Measurements from ENCODE around the gene BUD13. TPM values are rescaled to one million over a fixed set of nuclear protein-coding genes. Genes with fewer than 3 reads are reported as not detected.

BUD13 gene
- total and polyA plus RNA-seq, 10 of the 15 experiments (the other 5 are each of a cell fraction or from before 2014, with no cell fraction given) = 10.9 to 36.5 (median 24.7) TPM

GRCh38 chr11:116733969-116734508 lies 38.7 kb downstream of the BUD13 start:
- 49% methylated on average over 11 of the region's 11 CpGs for WGBS (ENCODE audit: insufficient coverage, insufficient replicate concordance, low lambda C conversion rate, missing lambda C conversion rate)
- intact Hi-C loops (cut with micrococcal nuclease; ENCODE audit: unreplicated experiment) (no loop called here), in situ Hi-C loops (cut with MboI) (no loop called here)
- H3K36me3 ChIP-seq (ENCODE audit: control insufficient read depth in 2 of 2, insufficient read depth in 2 of 2, low read length in 1 of 2) = no peaks in the 10 kb centered on the region
- POLR2A ChIA-PET = interaction anchor here (0.6 kb wide), 1 partner anchor 655 kb away, joined by 3 read pairs; no protein-coding TSS in a partner anchor
- H3K4me3 ChIP-seq = no peak overlapping the region
- peak; percentile 71 for FAIRE-seq
- DNase-seq (ENCODE audit: low read depth, low spot score) = no peak
- SMC1A ChIA-PET (ENCODE audit: uncharacterized antibody, unreplicated experiment) = interaction anchor here (0.8 to 3.0 kb wide), 8 partner anchors 16 to 372 kb away, joined by 3 to 16 read pairs (median 4); no protein-coding TSS in a partner anchor
- BruUV-seq (replicated peaks) = no TSS peak
- H3K4me1 ChIP-seq (ENCODE audit: control insufficient read depth, insufficient read depth, low read length) = peaks cover 16% of the 10 kb centered on the region
- H4K20me1 ChIP-seq (ENCODE audit: control insufficient read depth, insufficient read depth) = no peaks in the 10 kb centered on the region
- peak overlapping the region; percentile 52 for H3K27ac ChIP-seq (ENCODE audit: control insufficient read depth, insufficient read depth)
- no peak overlapping the region for H3K9ac ChIP-seq (ENCODE audit: control insufficient read depth, insufficient read depth, low read length)
- H3K4me2 ChIP-seq (ENCODE audit: control insufficient read depth, insufficient read depth) = peak overlapping the region; percentile 77
- H3K27me3 ChIP-seq (replicated peaks in 1 of 2; ENCODE audit: control insufficient read depth in 2 of 2, insufficient read depth in 2 of 2, low read length in 1 of 2) = no peaks in the 10 kb centered on the region; a peak in 1 of 4 replicates
- CTCF ChIA-PET = interaction anchor here (1.0 to 5.9 kb wide), 10 partner anchors 9 to 493 kb away, joined by 3 to 58 read pairs (median 12); no protein-coding TSS in a partner anchor
- H3K9me3 ChIP-seq (replicated peaks; ENCODE audit: control insufficient read depth, insufficient read depth, low read length) = no peaks in the 10 kb centered on the region
- no peaks in the 10 kb centered on the region for H3K79me2 ChIP-seq (ENCODE audit: control insufficient read depth, insufficient read depth, low read length)
- H2AFZ ChIP-seq (ENCODE audit: control insufficient read depth, low read depth, low read length) = peak overlapping the region; percentile 29; the same call in 1 of the 2 replicates
- TF ChIP-seq RUNX3 (IDR thresholded peaks at IDR 0.05; ENCODE audit: low read length) (peak; percentile 27; the same call in 1 of the 2 replicates), SPI1 (IDR thresholded peaks at IDR 0.05; ENCODE audit: borderline replicate concordance, insufficient read depth, low read depth, low read length) (peak; percentile 32; the same call in 1 of the 2 replicates), EGR1 (IDR thresholded peaks at IDR 0.05; ENCODE audit: borderline replicate concordance in 1 of 2, low read depth in 2 of 2, low read length in 2 of 2) (no peak)
- RAD21 ChIA-PET (ENCODE audit: unreplicated experiment) = interaction anchor here (0.6 to 3.0 kb wide), 9 partner anchors 9 to 493 kb away, joined by 3 to 14 read pairs (median 4); no protein-coding TSS in a partner anchor
- peak; percentile 45; the same call in 2 of the 3 replicates for ATAC-seq

DNA sequence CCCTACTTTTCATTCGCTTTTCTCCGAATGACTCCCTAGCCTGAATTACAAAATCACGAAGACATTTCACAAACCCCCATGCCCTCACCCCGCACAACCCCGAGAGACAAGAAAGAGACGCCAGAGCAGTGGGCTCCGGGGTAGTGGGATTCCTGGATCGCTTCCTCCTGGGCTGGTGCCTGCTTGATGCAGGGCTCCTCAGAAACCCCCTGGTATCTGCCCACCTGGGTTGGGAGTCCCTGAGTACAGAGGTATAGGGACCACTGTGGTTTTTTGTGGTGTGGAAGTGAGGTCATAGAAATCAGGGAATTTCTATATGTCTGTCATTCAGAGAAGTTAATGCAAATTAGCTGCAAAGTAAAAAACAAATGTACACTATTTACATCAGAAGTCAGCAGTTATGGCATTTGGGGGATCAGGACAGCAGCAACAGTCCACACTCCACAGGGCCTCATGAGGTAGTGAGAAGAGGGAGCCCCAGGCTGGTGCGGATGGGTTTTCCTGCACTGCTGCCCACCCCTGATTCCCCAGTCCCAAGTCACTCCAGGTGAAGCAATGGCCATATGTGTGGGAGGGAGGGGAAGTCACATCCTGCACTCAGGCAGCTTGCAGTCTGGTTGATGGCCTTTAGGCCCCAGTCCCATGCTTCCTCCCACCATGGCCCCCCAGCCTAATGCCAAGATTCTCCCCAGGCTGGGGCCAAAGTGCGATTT lies 39.6 kb downstream of the BUD13 start:
- intact Hi-C loops (cut with micrococcal nuclease; ENCODE audit: unreplicated experiment) (no loop called here), in situ Hi-C loops (cut with MboI) (no loop called here)
- H3K9ac ChIP-seq (ENCODE audit: control insufficient read depth, insufficient read depth, low read length) = no peak overlapping the region
- peak overlapping the region; percentile 61; the same call in 1 of the 2 replicates for H2AFZ ChIP-seq (ENCODE audit: control insufficient read depth, low read depth, low read length)
- peak overlapping the region; percentile 52; the same call in 1 of the 2 replicates for H3K27ac ChIP-seq (ENCODE audit: control insufficient read depth, insufficient read depth)
- H3K27me3 ChIP-seq (replicated peaks in 1 of 2; ENCODE audit: control insufficient read depth in 2 of 2, insufficient read depth in 2 of 2, low read length in 1 of 2) = no peaks in the 10 kb centered on the region; a peak in 1 of 4 replicates
- peaks cover 16% of the 10 kb centered on the region for H3K4me1 ChIP-seq (ENCODE audit: control insufficient read depth, insufficient read depth, low read length)
- 6% methylated on average over 10 of the region's 10 CpGs for WGBS (ENCODE audit: insufficient coverage, insufficient replicate concordance, low lambda C conversion rate, missing lambda C conversion rate)
- no peaks in the 10 kb centered on the region for H3K36me3 ChIP-seq (ENCODE audit: control insufficient read depth in 2 of 2, insufficient read depth in 2 of 2, low read length in 1 of 2)
- ChIA-PET RAD21 (ENCODE audit: unreplicated experiment) (interaction anchor here (1.0 to 3.0 kb wide), 8 partner anchors 10 to 494 kb away, joined by 3 to 19 read pairs (median 10); partner anchors contain the start of gene APOA5), CTCF (interaction anchor here (0.6 to 5.9 kb wide), 29 partner anchors 10 to 494 kb away, joined by 3 to 58 read pairs (median 5); partner anchors contain the start of genes APOA5 and SIDT2), POLR2A (interaction anchor here (0.6 kb wide), 1 partner anchor 373 kb away, joined by 3 read pairs; no protein-coding TSS in a partner anchor), SMC1A (ENCODE audit: uncharacterized antibody, unreplicated experiment) (interaction anchor here (0.8 to 3.0 kb wide), 14 partner anchors 11 to 493 kb away, joined by 3 to 16 read pairs (median 4); partner anchors contain the start of gene PAFAH1B2)
- no peaks in the 10 kb centered on the region for H4K20me1 ChIP-seq (ENCODE audit: control insufficient read depth, insufficient read depth)
- H3K4me3 ChIP-seq = no peak overlapping the region
- peak overlapping the region; percentile 77 for H3K4me2 ChIP-seq (ENCODE audit: control insufficient read depth, insufficient read depth)
- ATAC-seq (peak; percentile 62), FAIRE-seq (peak; percentile 7), DNase-seq (ENCODE audit: low read depth, low spot score) (no peak)
- H3K79me2 ChIP-seq (ENCODE audit: control insufficient read depth, insufficient read depth, low read length) = no peaks in the 10 kb centered on the region
- H3K9me3 ChIP-seq (replicated peaks; ENCODE audit: control insufficient read depth, insufficient read depth, low read length) = no peaks in the 10 kb centered on the region
- no TSS peak for BruUV-seq (replicated peaks)
- peak; percentile 53; the same call in 1 of the 2 replicates for TF ChIP-seq JUNB (IDR thresholded peaks at IDR 0.05)
- TF ChIP-seq EED (IDR thresholded peaks at IDR 0.05; ENCODE audit: low read depth) = peak; percentile 67
- peak; percentile 50; the same call in 1 of the 2 replicates for TF ChIP-seq NFIC (IDR thresholded peaks at IDR 0.05; ENCODE audit: low read depth, low read length)
- TF ChIP-seq IKZF1 (conservative IDR thresholded peaks at IDR 0.05) = 0 out of 2 replicates have a peak, but pooled peaks have one; percentile 34
- no peak for TF ChIP-seq ATF7 (IDR thresholded peaks at IDR 0.05; ENCODE audit: low read depth)
- TF ChIP-seq CREM (IDR thresholded peaks at IDR 0.05; ENCODE audit: low read depth) = peak; percentile 6; the same call in 1 of the 2 replicates
- TF ChIP-seq RUNX3 (IDR thresholded peaks at IDR 0.05; ENCODE audit: low read length) = peak; percentile 89
- TF ChIP-seq, protein P1, sequence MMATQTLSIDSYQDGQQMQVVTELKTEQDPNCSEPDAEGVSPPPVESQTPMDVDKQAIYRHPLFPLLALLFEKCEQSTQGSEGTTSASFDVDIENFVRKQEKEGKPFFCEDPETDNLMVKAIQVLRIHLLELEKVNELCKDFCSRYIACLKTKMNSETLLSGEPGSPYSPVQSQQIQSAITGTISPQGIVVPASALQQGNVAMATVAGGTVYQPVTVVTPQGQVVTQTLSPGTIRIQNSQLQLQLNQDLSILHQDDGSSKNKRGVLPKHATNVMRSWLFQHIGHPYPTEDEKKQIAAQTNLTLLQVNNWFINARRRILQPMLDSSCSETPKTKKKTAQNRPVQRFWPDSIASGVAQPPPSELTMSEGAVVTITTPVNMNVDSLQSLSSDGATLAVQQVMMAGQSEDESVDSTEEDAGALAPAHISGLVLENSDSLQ (IDR thresholded peaks at IDR 0.05) = peak; percentile 33; the same call in 1 of the 2 replicates
- no peak for TF ChIP-seq PAX5 (IDR thresholded peaks at IDR 0.05; ENCODE audit: borderline replicate concordance, low read depth, low read length)
- TF ChIP-seq TCF12 (IDR thresholded peaks at IDR 0.05; ENCODE audit: low read depth, low read length) = no peak
- peak; percentile 50; the same call in 1 of the 2 replicates for TF ChIP-seq CREB1 (IDR thresholded peaks at IDR 0.05; ENCODE audit: low read depth)
- TF ChIP-seq GATAD2B (conservative IDR thresholded peaks at IDR 0.05; ENCODE audit: low read depth) = 0 out of 2 replicates have a peak, but pooled peaks have one; percentile 26
- no peak for TF ChIP-seq PML (IDR thresholded peaks at IDR 0.05; ENCODE audit: low read length)
